Neural cell (in vitro differentiated cells): ENCODE measurements around the gene CHD2. TPM values are rescaled to one million over a fixed set of nuclear protein-coding genes. Genes with fewer than 3 reads are reported as not detected.

Source experiments
- H2AFZ ChIP-seq: fragments of 200-600, 300-800 bp; sonication (generic), shearing (Covaris generic); 2 replicates; pipeline ENCODE4 v1.6.0; 2014; ENCODE audit warnings: low read depth, mild to moderate bottlenecking, antibody characterized with exemption, low read length, moderate library complexity
- H3F3A ChIP-seq: fragments of 200-600 bp; shearing (Covaris generic); 2 replicates; pipeline ENCODE4 v1.6.1; 2016; ENCODE audit warnings: mild to moderate bottlenecking, moderate library complexity, mixed read lengths, antibody characterized with exemption, low read length; ENCODE audit not compliant: insufficient read depth, poor library complexity, severe bottlenecking
- H3K27ac ChIP-seq: fragments of 200-600, 300-800 bp; sonication (generic), shearing (Covaris generic); 2 replicates; pipeline ENCODE4 v1.5.1; 2014; ENCODE audit warnings: mild to moderate bottlenecking, low read length, moderate library complexity
- H3K27me3 ChIP-seq: fragments of 300-800, 200-600 bp; sonication (generic), shearing (Covaris generic); 2 replicates; pipeline ENCODE4 v1.6.0; 2014; ENCODE audit warnings: mild to moderate bottlenecking, low read depth, low read length, moderate library complexity; ENCODE audit not compliant: insufficient read depth
- H3K36me3 ChIP-seq: fragments of 300-800, 200-600 bp; sonication (generic), shearing (Covaris generic); 2 replicates; pipeline ENCODE4 v1.5.1; 2014; ENCODE audit warnings: mild to moderate bottlenecking, antibody characterized with exemption, low read length, moderate library complexity; ENCODE audit not compliant: insufficient read depth
- H3K4me2 ChIP-seq: fragments of 300-800, 200-600 bp; sonication (generic), shearing (Covaris generic); 2 replicates; pipeline ENCODE4 v1.6.0; 2014; ENCODE audit warnings: mild to moderate bottlenecking, low read length
- H3K4me3 ChIP-seq: fragments of 300-800, 200-600 bp; sonication (generic), shearing (Covaris generic); 2 replicates; pipeline ENCODE4 v1.5.1; 2014; ENCODE audit warnings: mild to moderate bottlenecking, low read length, moderate library complexity
- H3K79me2 ChIP-seq: fragments of 200-600 bp; shearing (Covaris generic); replicated peaks from 2 replicates; pipeline ENCODE4 v1.6.0; 2014; ENCODE audit warnings: mild to moderate bottlenecking, low read length, moderate library complexity; ENCODE audit not compliant: insufficient read depth
- H3K9ac ChIP-seq: fragments of 300-800, 200-600 bp; sonication (generic), shearing (Covaris generic); 2 replicates; pipeline ENCODE4 v1.6.1; 2016; ENCODE audit warnings: mild to moderate bottlenecking, low read length, mixed read lengths
- H3K9me2 ChIP-seq: fragments of 200-600 bp; shearing (Covaris generic); 2 replicates; pipeline ENCODE4 v1.6.1; 2016; ENCODE audit warnings: mild to moderate bottlenecking, low read length, mixed read lengths; ENCODE audit not compliant: insufficient read depth
- H3K9me3 ChIP-seq: fragments of 200-600, 300-800 bp; sonication (generic), shearing (Covaris generic); 2 replicates; pipeline ENCODE4 v1.6.1; 2016; ENCODE audit warnings: mild to moderate bottlenecking, mixed run types, low read length, moderate library complexity, mixed read lengths
- H4K20me1 ChIP-seq: fragments of 200-600 bp; shearing (Covaris generic); 2 replicates; pipeline ENCODE4 v1.6.1; 2016; ENCODE audit warnings: mild to moderate bottlenecking, mixed run types; ENCODE audit not compliant: insufficient read depth
- EP300 ChIP-seq: fragments of 450-650 bp; conservative IDR thresholded peaks from 2 replicates; pipeline ENCODE4 v1.6.1; 2014; ENCODE audit warnings: antibody characterized with exemption, mild to moderate bottlenecking, moderate library complexity; ENCODE audit not compliant: poor library complexity, severe bottlenecking
- EZH2 ChIP-seq: fragments of 200-600, 300-800 bp; shearing (Covaris generic), sonication (generic); IDR thresholded peaks from 2 replicates; pipeline ENCODE4 v1.6.1; 2014; ENCODE audit warnings: antibody characterized with exemption, low read length, borderline replicate concordance, mild to moderate bottlenecking; ENCODE audit not compliant: insufficient read depth, poor library complexity, severe bottlenecking
- MXI1 ChIP-seq: fragments of 450-650 bp; conservative IDR thresholded peaks from 2 replicates; pipeline ENCODE4 v1.6.1; 2014; ENCODE audit warnings: antibody characterized with exemption, mild to moderate bottlenecking; ENCODE audit not compliant: poor library complexity, severe bottlenecking
- POLR2AphosphoS5 ChIP-seq: IDR thresholded peaks from 2 replicates; pipeline ENCODE4 v1.6.1; 2012
- RAD21 ChIP-seq: fragments of 450-650 bp; conservative IDR thresholded peaks from 2 replicates; pipeline ENCODE4 v1.6.1; 2014; ENCODE audit warnings: antibody characterized with exemption, mild to moderate bottlenecking, moderate library complexity
- SMC3 ChIP-seq: fragments of 450-650 bp; conservative IDR thresholded peaks from 2 replicates; pipeline ENCODE4 v1.6.1; 2014; ENCODE audit warnings: antibody characterized with exemption, mild to moderate bottlenecking, moderate library complexity; ENCODE audit not compliant: poor library complexity
- TAF1 ChIP-seq: IDR thresholded peaks from 2 replicates; pipeline ENCODE4 v1.6.1; 2012; ENCODE audit warnings: low read depth
- polyA plus RNA-seq: library from polyadenylated mRNA; depleted of rRNA; stranded (reverse); fragments of >200 nt; gene quantifications from 2 replicates; pipeline ENCODE4 v1.2.3, GENCODE V29; 2014
- TF ChIP-seq, protein P1 (sequence below): IDR thresholded peaks from 2 replicates; pipeline ENCODE4 v1.6.1; 2012; ENCODE audit warnings: borderline replicate concordance
- TF ChIP-seq, protein P2 (sequence below): fragments of 450-650 bp; IDR thresholded peaks from 2 replicates; pipeline ENCODE4 v1.5.1; 2014; ENCODE audit warnings: antibody characterized with exemption, mild to moderate bottlenecking, moderate library complexity; ENCODE audit not compliant: poor library complexity, severe bottlenecking

Gene CHD2
- polyA plus RNA-seq, 1 donor from 2014 or later: 113 TPM

GRCh38 chr15:92904722-92905571 lies 4.8 kb downstream of the CHD2 start (continued):
- TF ChIP-seq, protein P1, sequence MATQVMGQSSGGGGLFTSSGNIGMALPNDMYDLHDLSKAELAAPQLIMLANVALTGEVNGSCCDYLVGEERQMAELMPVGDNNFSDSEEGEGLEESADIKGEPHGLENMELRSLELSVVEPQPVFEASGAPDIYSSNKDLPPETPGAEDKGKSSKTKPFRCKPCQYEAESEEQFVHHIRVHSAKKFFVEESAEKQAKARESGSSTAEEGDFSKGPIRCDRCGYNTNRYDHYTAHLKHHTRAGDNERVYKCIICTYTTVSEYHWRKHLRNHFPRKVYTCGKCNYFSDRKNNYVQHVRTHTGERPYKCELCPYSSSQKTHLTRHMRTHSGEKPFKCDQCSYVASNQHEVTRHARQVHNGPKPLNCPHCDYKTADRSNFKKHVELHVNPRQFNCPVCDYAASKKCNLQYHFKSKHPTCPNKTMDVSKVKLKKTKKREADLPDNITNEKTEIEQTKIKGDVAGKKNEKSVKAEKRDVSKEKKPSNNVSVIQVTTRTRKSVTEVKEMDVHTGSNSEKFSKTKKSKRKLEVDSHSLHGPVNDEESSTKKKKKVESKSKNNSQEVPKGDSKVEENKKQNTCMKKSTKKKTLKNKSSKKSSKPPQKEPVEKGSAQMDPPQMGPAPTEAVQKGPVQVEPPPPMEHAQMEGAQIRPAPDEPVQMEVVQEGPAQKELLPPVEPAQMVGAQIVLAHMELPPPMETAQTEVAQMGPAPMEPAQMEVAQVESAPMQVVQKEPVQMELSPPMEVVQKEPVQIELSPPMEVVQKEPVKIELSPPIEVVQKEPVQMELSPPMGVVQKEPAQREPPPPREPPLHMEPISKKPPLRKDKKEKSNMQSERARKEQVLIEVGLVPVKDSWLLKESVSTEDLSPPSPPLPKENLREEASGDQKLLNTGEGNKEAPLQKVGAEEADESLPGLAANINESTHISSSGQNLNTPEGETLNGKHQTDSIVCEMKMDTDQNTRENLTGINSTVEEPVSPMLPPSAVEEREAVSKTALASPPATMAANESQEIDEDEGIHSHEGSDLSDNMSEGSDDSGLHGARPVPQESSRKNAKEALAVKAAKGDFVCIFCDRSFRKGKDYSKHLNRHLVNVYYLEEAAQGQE: no peak

- H3K27me3 ChIP-seq: no peaks in the 10 kb centered on the region
- peaks cover 95% of the 10 kb centered on the region for H3K79me2 ChIP-seq
- H2AFZ ChIP-seq: no peak overlapping the region
- no peaks in the 10 kb centered on the region for H3K9me2 ChIP-seq
- no peaks in the 10 kb centered on the region for H3K36me3 ChIP-seq
- no peaks in the 10 kb centered on the region for H3F3A ChIP-seq
- H3K4me3 ChIP-seq: peak overlapping the region; percentile 66
- peak overlapping the region; percentile 93 for H3K4me2 ChIP-seq
- no peaks in the 10 kb centered on the region for H3K9me3 ChIP-seq
- TF ChIP-seq, protein P1: no peak
- TF ChIP-seq SMC3 (no peak), TAF1 (no peak), EP300 (no peak), MXI1 (no peak), POLR2AphosphoS5 (no peak), EZH2 (no peak), RAD21 (no peak)
- TF ChIP-seq, protein P2, sequence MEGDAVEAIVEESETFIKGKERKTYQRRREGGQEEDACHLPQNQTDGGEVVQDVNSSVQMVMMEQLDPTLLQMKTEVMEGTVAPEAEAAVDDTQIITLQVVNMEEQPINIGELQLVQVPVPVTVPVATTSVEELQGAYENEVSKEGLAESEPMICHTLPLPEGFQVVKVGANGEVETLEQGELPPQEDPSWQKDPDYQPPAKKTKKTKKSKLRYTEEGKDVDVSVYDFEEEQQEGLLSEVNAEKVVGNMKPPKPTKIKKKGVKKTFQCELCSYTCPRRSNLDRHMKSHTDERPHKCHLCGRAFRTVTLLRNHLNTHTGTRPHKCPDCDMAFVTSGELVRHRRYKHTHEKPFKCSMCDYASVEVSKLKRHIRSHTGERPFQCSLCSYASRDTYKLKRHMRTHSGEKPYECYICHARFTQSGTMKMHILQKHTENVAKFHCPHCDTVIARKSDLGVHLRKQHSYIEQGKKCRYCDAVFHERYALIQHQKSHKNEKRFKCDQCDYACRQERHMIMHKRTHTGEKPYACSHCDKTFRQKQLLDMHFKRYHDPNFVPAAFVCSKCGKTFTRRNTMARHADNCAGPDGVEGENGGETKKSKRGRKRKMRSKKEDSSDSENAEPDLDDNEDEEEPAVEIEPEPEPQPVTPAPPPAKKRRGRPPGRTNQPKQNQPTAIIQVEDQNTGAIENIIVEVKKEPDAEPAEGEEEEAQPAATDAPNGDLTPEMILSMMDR: no peak
- no peak overlapping the region for H3K9ac ChIP-seq
- peak overlapping the region; percentile 94 for H3K27ac ChIP-seq
- no peaks in the 10 kb centered on the region for H4K20me1 ChIP-seq
Observed at GRCh38 chr15:92906020-92906419, 5.9 kb downstream of the CHD2 start.
